Kidney (tissue), 14 donors: ENCODE measurements around the gene GATAD2B. TPM values are rescaled to one million over a fixed set of nuclear protein-coding genes. Genes with fewer than 3 reads are reported as not detected.

Experiments used
- DNase-seq, 5 donors: peaks; one replicate each; pipeline ENCODE4 v3.0.0-alpha.2; 2013 to 2020
- FAIRE-seq: peaks from 2 replicates; lab custom pipeline; 2012; peaks lifted over from hg19 to GRCh38; lab: Jason Lieb, UNC
- H3K27ac ChIP-seq, 2 donors: one replicate each; pipeline ENCODE4 v1.7.0; 2013; ENCODE audit warnings: low read depth in 2 of 2, low read length in 2 of 2, inconsistent platforms in 1 of 2
- H3K27me3 ChIP-seq: one replicate; pipeline ENCODE4 v1.7.1; 2013; ENCODE audit warnings: low read length, inconsistent platforms; ENCODE audit not compliant: control insufficient read depth, insufficient read depth
- H3K36me3 ChIP-seq, 3 donors: one replicate each; pipeline versions ENCODE4 v1.7.0 to v1.7.1; 2013; ENCODE audit warnings: low read length in 3 of 3, control low read depth in 1 of 3, inconsistent platforms in 1 of 3; ENCODE audit not compliant: insufficient read depth in 3 of 3, control insufficient read depth in 2 of 3
- H3K4me1 ChIP-seq, 3 donors: one replicate each; pipeline versions ENCODE4 v1.7.0 to v1.7.1; 2013; ENCODE audit warnings: low read length in 3 of 3, inconsistent platforms in 1 of 3, low read depth in 1 of 3; ENCODE audit not compliant: control insufficient read depth in 2 of 3, insufficient read depth in 2 of 3
- H3K4me3 ChIP-seq, 3 donors: one replicate each; pipeline versions ENCODE4 v1.7.0 to v1.8.1; 2013; ENCODE audit warnings: low read length in 3 of 3, control low read depth in 1 of 3, inconsistent platforms in 1 of 3
- H3K9ac ChIP-seq, 3 donors: one replicate each; pipeline versions ENCODE4 v1.7.0 to v1.7.1; 2013; ENCODE audit warnings: low read length in 3 of 3, control low read depth in 1 of 3, inconsistent platforms in 1 of 3
- H3K9me3 ChIP-seq, 3 donors: one replicate each; pipeline versions ENCODE4 v1.7.0 to v1.7.1; 2013; ENCODE audit warnings: low read length in 3 of 3, control low read depth in 1 of 3, inconsistent platforms in 1 of 3; ENCODE audit not compliant: control insufficient read depth in 2 of 3, insufficient read depth in 1 of 3
- CTCF ChIP-seq: IDR thresholded peaks from 3 replicates; pipeline ENCODE4 v1.5.1; 2012; ENCODE audit warnings: mild to moderate bottlenecking, moderate library complexity, borderline replicate concordance; ENCODE audit not compliant: insufficient read depth; ENCODE audit errors: extremely low read depth
- intact Hi-C: fragments of 100-400 bp; cut with DNase I; formaldehyde crosslinking; loops from one replicate; pipeline ENCODE4 v1.11.1; 2022
- polyA plus RNA-seq: library from polyadenylated mRNA; stranded (reverse); fragments of 350-450 nt; fragmentation: Illumina TruSeq; extraction: RNeasy Lipid Tissue Mini Kit (QIAGEN cat#74804); gene quantifications from one replicate; pipeline ENCODE4 v1.2.3, GENCODE V29; 2014; ENCODE audit warnings: low read depth, low replicate concordance; ENCODE audit not compliant: insufficient read depth
- total RNA-seq: library from RNA; stranded (reverse); fragmentation: NEBNext Ultra II Directional; extraction: Animal tissue kit (Norgen Biotek cat#: 25700); gene quantifications from one replicate; pipeline ENCODE4 v1.2.1, GENCODE V29; 2021
- donor health status: control.
- donor health status: control.
- donor health status: control.
- donor health status: control.
- donor health status: control.
- donor health status: DM: yes; HTN: yes; CAD: no.
- donor health status: Normal renal cell carcinoma (clear cell type).

Gene GATAD2B
- total and polyA plus RNA-seq, 2 donors from 2014 or later = 3.6 to 49.0 TPM

- Histone ChIP-seq H3K4me3 (no peak overlapping the region), H3K9me3 (no peaks in the 10 kb centered on the region), H3K4me1 (no peaks in the 10 kb centered on the region), H3K9ac (no peak overlapping the region), H3K27me3 (no peaks in the 10 kb centered on the region), H3K27ac (no peak overlapping the region), H3K36me3 (peaks cover 2 to 7% (median 5%) of the 10 kb centered on the region in 3 donors)
- FAIRE-seq (no peak), DNase-seq (no peak)
- no peak for TF ChIP-seq CTCF
- intact Hi-C loops = no loop called here
Observed at GRCh38 chr1:153856763-153857162, 66.0 kb downstream of the GATAD2B start.

- Histone ChIP-seq H3K36me3 (peaks cover 2 to 7% (median 4%) of the 10 kb centered on the region in 3 donors), H3K4me1 (no peaks in the 10 kb centered on the region), H3K4me3 (no peak overlapping the region), H3K9ac (no peak overlapping the region), H3K27ac (no peak overlapping the region), H3K27me3 (no peaks in the 10 kb centered on the region), H3K9me3 (no peaks in the 10 kb centered on the region)
- no peak for FAIRE-seq
- DNase-seq = no peak
- intact Hi-C loops = no loop called here
- no peak for TF ChIP-seq CTCF
Observed at GRCh38 chr1:153852170-153852569, 70.6 kb downstream of the GATAD2B start.

- no peaks in the 10 kb centered on the region for H3K4me1 ChIP-seq
- no peaks in the 10 kb centered on the region for H3K9me3 ChIP-seq
- peaks cover 0 to 7% (median 4%) of the 10 kb centered on the region in 3 donors for H3K36me3 ChIP-seq
- DNase-seq (no peak), FAIRE-seq (no peak)
- no peaks in the 10 kb centered on the region for H3K27me3 ChIP-seq
- H3K9ac ChIP-seq = no peak overlapping the region
- intact Hi-C loops = no loop called here
- TF ChIP-seq CTCF = no peak
- H3K4me3 ChIP-seq = no peak overlapping the region
- H3K27ac ChIP-seq = no peak overlapping the region
Observed at GRCh38 chr1:153849487-153850185, 73.1 kb downstream of the GATAD2B start.
